HG03521 (cell line): Measurements from ENCODE around the gene TNPO1.

Source experiments
- ATAC-seq: cut with Tn5 transposase; IDR thresholded peaks from one replicate; pipeline ENCODE4 v1.9.1; 2021; ENCODE audit warnings: mild to moderate bottlenecking, moderate library complexity; ENCODE audit not compliant: unreplicated experiment

The TNPO1 gene

DNA sequence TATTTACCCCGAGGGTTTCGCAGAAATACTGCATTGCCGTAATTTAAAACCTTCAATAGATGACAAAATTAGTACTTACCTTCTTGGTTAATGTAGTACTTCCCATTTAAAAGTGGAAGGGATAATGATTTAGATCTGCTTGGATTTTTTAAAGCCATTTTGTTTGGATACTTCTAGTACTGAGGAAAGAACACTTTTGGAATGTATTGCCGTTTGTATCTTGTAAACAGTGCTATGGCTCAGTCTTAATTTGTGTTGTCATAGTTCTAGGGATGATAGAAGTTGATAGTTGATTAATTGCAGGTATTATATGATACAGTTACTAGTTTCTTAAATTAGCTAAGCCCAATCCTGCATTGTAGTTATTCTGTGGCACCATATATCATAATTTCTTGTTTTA is 33.1 kb downstream of the TNPO1 start:
- no peak for ATAC-seq

DNA sequence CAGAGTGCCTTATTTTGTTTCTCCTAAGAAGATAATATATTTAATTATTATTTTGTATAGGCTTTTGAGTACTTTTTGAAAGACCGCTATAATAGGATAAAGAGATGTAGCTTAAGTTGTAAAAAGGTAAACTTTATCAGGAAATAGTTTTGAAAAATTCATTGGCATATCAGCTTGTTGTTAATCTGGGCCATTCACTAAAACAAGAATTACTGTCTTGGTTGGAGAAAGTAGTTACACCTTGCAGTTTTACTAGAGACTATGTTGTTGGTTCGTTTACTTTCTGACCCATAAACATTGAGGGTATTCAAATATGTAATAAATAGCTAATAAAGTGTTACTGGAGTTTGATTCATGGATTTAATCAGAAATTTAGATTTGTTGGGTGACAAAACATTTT is 33.7 kb downstream of the TNPO1 start:
- ATAC-seq: no peak

GRCh38 chr5:72852356-72852755 is 35.9 kb downstream of the TNPO1 start:
- no peak for ATAC-seq

- no peak for ATAC-seq
Measured at GRCh38 chr5:72854419-72854818, 38.0 kb downstream of the TNPO1 start.

- no peak for ATAC-seq
Measured at GRCh38 chr5:72855821-72856220, 39.4 kb downstream of the TNPO1 start.

DNA sequence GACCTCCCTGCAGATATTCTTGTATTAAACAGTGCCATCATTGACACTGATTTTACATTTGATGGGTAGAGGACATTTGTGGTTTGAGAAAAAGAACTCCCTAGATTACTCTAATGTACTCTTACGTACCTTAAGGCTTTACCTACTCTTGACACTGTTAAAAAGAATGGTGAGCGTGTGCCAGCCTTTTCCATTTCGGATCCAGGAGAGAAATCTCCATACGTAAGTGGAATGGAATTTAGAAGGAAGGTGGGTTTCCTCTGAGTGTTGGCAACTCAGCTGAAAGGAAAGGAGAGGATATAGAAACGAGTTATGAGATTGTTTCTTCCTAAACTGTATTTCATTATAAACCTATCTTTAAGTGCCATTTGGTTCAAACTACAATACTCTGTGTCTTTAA is 40.9 kb downstream of the TNPO1 start:
- ATAC-seq: no peak

- no peak for ATAC-seq
Measured at GRCh38 chr5:72859127-72859526, 42.7 kb downstream of the TNPO1 start.

- ATAC-seq: no peak
Measured at GRCh38 chr5:72860499-72860898, 44.0 kb downstream of the TNPO1 start.

- ATAC-seq: no peak
Measured at GRCh38 chr5:72871366-72872024, 55.0 kb downstream of the TNPO1 start.

GRCh38 chr5:72878854-72879253 is 62.4 kb downstream of the TNPO1 start:
- ATAC-seq: no peak

DNA sequence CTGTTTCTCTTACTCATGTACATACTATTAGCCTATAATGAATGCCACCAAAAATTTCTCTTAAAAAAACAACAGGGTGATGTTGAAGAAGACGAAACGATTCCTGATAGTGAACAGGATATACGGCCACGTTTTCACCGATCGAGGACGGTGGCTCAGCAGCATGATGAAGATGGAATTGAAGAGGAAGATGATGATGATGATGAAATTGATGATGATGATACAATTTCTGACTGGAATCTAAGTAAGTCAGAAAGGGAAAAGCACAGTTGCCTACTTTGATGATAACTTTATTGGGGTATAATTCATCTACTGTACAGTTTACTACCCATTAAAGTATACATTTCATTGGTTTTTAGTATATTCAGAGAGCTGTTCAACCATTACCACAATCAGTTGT is 66.5 kb downstream of the TNPO1 start:
- no peak for ATAC-seq

DNA sequence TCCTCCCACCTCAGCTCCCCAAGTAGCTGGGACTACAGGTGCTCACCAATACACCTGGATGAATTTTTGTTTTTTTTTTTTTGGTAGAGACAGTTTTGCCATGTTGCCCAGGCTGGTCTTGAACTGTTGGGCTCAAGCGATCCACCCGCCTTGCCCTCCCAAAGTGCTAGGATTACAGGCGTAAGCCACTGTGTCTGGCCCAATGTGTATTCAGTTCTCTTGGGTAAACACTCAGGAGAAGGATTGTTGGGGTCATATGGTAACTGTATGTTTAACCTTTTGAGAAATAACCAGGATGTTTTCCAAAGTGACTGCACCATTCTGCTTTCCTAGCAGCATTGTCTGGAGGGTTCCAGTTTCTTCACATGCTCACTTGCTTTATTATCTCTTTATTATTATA is 67.4 kb downstream of the TNPO1 start:
- ATAC-seq: no peak

DNA sequence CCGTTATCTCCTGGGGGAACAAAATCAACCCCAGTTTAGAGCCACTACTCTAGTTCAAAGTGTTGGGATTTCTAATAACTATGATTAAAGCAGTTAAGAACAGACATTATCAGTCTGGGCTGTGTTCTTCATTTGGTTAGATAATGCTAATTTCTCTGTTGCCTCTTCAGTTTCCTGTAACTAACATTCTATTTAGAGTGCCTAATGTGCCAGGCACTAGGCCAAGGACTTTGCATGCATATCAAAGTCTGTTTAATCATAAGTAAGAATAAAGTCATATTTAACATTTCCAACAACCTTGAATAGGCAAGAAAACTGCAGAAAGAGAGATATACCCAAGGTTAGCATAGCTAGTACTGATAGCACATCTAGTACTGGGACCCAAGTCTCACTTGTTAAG is 68.4 kb downstream of the TNPO1 start:
- ATAC-seq: no peak

- no peak for ATAC-seq
Measured at GRCh38 chr5:72885824-72886223, 69.4 kb downstream of the TNPO1 start.

DNA sequence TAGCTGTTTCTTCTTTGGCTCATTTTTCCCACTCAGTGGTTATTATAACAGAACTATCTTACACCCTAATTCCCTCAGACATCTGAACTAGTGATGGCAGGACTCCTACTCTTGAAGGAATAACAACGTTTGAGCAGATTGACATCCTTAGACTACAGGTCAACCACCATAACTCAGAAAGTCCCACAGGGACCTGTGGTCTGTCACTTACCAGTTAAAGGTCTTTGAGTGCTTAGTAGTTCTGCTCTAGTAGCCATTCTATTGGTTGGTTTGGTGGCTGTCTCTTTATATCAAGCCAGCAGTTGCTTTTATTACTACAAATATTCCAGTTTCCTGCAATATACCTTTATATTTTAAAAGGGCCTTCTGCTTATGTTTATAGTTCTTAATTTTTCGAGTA is 72.1 kb downstream of the TNPO1 start:
- no peak for ATAC-seq

DNA sequence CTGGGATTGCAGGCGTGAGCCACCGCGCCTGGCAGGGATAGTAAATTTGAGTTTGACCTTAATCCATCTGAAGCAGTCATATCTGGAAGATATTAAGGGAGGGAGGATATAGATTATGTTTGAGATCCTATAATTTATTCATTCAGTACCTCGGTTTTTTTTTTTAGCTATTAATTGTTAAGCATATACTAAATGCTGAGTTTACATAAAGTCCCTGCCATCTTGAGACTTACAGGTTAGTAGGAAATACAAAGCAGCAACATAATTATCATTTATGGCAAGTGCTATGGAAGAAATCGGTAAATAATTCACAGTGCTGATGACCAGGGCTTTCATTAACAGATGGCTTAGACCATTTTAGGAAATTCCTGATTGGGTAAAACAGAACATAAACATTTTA is 72.9 kb downstream of the TNPO1 start:
- no peak for ATAC-seq

GRCh38 chr5:72892846-72893245 is 76.4 kb downstream of the TNPO1 start:
- no peak for ATAC-seq

DNA sequence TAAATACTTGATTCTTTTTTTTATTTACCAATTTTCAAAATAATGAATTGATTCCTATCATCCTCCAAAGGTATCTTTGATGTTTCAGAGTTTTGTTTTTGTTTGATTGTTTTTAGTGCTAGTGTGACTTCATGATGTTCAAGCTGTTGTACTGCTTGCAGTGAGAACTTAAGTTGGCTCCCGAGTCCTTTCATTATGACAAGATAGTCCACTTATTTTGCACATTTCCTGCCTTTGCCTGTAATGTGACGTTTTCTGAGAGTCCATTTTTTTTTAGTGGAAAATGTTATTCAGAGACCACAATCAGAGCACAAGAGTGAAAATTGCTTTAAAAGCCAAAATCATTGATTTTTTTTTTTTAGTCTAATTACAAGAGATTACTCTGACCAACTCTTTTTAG is 79.3 kb downstream of the TNPO1 start:
- no peak for ATAC-seq

GRCh38 chr5:72906806-72907205 is 90.3 kb downstream of the TNPO1 start:
- ATAC-seq: no peak

DNA sequence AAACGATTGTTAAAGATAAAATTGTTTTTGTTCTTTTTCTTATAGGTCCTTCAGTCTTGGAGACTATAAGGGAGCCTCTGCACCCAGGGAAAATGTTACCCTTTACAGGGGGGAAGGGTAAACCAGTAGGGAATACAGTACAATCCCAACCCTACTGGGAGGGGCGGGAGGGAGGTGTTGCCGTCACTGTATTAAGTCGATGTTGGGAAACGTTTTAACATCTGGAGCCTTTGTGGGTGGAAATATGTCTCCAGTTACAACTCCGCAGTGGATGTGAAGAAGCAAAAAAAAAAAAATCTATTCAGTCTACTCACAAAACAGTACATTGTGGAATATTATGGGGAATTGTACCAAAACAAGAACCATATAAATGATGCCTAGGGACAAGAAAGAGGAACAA is 92.2 kb downstream of the TNPO1 start:
- ATAC-seq: no peak

- ATAC-seq: no peak
Measured at GRCh38 chr5:72917371-72917776, 100.9 kb downstream of the TNPO1 start.

DNA sequence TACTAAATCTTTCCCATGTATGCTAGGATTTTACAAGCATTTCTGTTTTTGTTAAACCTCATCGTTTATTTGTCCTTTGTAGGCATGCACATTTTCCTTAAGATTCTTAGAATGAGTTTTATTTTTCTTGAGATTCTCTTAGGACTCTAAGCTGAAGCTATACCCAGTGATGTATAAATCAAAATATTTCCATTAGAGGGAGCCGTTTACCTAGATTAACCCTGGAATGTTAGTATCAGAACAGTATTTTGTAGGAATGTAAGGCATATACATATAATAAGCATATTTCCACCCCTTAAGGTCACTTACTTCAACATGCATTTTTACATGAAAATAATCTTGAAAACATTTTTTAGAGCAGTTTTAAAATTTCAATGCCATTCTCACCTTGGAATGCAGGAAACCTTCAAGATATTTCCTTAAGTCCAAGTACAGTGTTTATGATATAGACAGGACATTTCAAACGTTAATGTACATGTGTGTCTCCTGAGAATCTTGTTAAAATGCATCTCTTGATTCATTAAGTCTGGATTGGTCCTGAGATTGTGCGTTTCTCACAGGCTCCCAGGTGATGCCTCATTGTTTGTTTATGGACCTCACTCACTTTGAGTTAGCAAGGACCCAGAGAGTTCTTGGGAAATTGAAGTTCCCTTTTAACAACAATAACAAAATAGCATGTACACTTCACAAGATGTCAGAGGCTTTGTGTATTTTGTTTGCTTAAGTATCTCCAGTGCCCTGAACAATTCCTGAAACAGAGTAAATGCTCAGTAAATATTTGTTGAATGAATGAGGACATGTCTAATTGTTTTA is 104.4 kb downstream of the TNPO1 start:
- no peak for ATAC-seq

DNA sequence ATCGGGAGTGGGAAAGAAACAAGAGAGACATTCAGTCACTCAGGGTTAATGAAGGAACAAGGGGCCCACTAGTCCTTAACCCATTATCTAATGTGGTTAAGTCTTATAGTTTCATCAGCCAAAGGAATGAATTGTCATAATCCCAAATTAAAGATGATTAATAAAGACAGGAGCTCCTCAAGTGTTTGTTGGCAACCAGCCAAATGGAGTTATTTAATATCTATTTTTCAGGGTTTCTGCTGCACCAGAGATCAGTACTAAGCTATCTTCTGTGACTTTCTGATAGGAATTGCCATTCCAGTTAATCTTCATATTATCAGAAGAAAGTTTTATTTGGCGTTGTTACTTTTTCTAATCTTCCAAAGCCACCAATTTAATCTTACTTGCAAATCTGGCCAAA is 105.4 kb downstream of the TNPO1 start:
- ATAC-seq: no peak
